Ovary (tissue), 3 donors: Measurements from ENCODE around the gene BLOC1S5.

ENCODE experiments used
- EP300 ChIP-seq: sonication (generic); formaldehyde crosslinking; IDR thresholded peaks from one replicate; pipeline ENCODE4 v1.6.1; 2017; ENCODE audit warnings: antibody characterized with exemption
- POLR2A ChIP-seq: fragments of 450-650 bp; IDR thresholded peaks from one replicate; pipeline ENCODE4 v1.6.1; 2017; ENCODE audit warnings: antibody characterized with exemption, mild to moderate bottlenecking, moderate library complexity
- TF ChIP-seq, protein P1 (sequence below), 3 donors: fragments of 450-650 bp in 2 of 3; fragments of 200-600 bp in 1 of 3; IDR thresholded peaks; one replicate each; pipeline versions ENCODE4 v1.5.1 to v1.8.0; 2016 to 2022; ENCODE audit warnings: antibody characterized with exemption in 3 of 3, mild to moderate bottlenecking in 1 of 3
- donor health status: DM: no; HTN: no; CAD: no.

DNA sequence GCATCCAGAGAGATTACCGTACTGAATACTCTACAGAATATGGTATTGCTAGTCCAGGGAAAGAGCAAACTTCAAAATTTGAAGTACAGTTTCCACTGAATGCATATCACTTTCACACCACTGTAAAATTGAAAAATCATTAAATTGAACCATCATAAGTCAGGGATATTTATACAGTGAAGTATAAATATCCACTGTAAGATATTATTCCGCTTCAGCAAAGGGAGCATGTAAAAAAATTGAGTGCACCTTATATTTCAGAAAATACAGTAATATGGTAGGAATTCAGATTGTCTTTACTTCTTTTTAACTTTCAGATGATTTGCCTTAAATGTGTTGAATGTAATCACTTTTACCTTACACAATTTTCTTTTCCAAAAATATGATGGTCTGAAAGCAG is 92.7 kb downstream of the BLOC1S5 start:
- TF ChIP-seq, protein P1, sequence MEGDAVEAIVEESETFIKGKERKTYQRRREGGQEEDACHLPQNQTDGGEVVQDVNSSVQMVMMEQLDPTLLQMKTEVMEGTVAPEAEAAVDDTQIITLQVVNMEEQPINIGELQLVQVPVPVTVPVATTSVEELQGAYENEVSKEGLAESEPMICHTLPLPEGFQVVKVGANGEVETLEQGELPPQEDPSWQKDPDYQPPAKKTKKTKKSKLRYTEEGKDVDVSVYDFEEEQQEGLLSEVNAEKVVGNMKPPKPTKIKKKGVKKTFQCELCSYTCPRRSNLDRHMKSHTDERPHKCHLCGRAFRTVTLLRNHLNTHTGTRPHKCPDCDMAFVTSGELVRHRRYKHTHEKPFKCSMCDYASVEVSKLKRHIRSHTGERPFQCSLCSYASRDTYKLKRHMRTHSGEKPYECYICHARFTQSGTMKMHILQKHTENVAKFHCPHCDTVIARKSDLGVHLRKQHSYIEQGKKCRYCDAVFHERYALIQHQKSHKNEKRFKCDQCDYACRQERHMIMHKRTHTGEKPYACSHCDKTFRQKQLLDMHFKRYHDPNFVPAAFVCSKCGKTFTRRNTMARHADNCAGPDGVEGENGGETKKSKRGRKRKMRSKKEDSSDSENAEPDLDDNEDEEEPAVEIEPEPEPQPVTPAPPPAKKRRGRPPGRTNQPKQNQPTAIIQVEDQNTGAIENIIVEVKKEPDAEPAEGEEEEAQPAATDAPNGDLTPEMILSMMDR (IDR thresholded peaks at IDR 0.05): no peak
- TF ChIP-seq POLR2A (no peak), EP300 (no peak)
